KG1 (cell line): ENCODE measurements around the gene CD24.
"Not testable (repeated sequence)": the region's sequence is repeated elsewhere in the genome, so short reads cannot be mapped to it uniquely, and the experiment has no call there.

Source experiments
- DNase-seq: peaks from one replicate; lab custom pipeline; 2025; lab: John Stamatoyannopoulos, UW

The CD24 gene, protein sequence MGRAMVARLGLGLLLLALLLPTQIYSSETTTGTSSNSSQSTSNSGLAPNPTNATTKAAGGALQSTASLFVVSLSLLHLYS

DNA sequence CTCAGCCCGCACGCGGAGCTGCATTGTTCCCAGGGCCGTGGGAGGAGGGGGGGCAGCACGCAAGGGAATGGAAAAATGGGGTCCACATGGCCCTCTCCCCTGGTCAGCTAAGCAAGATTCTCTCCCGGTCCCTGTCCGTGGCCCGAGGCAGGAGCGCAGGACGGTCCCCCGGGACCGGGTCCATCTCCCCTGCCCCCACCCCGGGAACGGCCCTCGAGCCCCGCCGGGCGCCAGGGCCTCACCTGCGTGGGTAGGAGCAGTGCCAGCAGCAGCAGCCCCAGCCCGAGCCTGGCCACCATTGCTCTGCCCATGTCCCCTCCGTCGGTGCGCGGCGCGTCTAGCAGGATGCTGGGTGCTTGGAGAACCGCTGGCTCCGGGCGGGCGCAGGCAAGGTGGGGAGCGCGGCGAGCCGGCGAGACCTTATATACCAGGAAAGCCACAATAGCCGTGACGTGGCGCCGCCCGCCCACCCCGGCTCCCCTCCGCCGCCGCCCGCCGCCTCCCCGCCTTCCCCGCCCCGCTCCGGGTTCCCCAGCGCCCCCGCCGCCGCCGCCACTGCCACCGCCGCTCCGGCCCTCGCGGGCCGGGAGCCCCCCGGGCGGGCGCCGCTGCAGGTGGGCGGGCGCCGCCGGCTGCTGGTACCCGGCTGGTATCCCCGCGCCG lies at the start of gene CD24:
Gene CD24 (minus strand): TSS at position 394 of the 663 bp plus-strand sequence. CDS start 83 bp downstream, at position 311.
- DNase-seq = no peak

DNA sequence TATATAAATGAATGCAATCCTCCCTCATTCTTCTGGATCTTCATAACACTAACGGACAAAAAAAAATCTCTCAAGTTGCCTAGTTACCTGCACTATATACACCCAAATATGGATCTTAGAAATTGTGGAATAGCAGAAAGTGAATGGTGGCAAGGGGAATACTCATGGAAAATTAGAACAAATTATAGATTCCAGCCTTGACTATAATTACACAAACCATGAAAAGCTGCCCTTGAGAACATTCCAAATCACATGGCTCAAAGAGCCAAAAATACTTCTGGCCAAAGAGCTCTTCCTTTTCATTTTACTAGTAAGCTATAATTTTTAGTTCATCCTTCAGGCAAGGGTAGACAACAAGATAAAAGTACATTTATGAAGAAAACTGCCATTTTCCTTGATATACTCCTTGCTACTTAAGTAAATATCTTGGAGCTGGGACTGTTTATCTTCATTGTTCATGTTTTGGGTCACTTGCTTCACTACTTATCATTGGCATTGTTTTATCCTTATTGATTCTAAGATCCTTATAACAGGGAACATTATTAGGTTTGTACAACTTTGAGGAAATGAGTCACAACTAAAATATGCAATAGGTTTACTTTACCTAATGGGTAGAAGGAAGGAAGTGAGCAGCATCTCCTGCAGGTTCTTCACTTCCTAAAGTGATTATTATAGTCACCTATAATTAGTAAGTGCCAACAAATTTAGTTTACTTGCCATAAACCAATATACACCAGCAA lies 47.1 kb upstream of the CD24 start:
- no peak for DNase-seq

DNA sequence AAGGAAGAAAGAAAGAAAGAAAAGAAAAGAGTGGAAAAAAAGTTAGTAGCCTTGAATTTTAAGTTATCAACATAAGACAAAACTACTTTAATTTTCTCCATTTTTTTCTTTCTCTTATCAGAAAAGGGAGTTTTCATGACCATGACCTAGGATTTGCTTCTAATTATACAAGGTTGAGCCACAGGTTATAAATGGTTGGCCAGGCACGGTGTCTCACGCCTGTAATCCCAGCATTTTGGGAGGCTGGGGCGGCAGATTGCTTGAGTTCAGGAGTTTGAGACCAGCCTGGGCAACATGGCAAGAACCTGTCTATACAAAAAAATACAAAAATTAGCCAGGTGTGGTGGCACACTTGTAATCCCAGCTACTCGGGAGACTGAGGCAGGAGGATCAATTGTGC lies 45.7 kb upstream of the CD24 start:
- DNase-seq = no peak

DNA sequence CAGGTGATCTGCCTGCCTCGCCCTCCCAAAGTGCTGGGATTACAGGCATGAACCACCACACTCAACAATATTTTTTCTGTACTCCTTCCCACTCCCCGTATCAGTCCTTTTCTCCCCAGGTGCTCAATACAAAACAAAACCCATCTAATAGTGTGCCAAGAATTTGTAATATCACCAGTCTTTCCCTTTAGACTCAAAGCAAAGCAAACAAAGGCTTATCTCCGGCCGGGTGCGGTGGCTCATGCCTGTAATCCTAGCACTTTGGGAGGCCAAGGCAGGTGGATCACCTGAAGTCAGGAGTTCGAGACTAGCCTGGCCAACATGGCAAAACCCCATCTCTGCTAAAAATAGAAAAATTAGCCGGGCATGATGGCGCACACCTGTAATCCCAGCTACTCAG lies 45.1 kb upstream of the CD24 start:
- not testable (repeated sequence) for DNase-seq

DNA sequence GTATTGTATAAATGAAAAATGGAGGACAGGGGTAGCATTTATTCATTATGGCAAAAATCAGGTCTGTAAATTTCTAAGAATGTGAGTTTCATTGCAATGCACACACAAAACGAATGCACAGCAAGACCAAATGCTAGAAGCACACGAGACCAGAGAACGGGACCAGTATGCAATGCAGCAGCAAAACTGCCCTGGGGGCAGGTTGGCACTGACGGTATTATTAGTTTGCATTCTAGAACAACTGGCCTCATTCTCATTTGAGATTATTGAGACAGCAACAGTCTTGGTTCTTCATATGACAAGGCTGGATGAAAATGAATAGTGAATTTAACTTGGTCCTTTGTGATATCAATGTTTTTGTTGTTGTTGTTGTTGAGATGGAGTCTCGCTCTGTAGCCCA lies 44.5 kb upstream of the CD24 start:
- no peak for DNase-seq

DNA sequence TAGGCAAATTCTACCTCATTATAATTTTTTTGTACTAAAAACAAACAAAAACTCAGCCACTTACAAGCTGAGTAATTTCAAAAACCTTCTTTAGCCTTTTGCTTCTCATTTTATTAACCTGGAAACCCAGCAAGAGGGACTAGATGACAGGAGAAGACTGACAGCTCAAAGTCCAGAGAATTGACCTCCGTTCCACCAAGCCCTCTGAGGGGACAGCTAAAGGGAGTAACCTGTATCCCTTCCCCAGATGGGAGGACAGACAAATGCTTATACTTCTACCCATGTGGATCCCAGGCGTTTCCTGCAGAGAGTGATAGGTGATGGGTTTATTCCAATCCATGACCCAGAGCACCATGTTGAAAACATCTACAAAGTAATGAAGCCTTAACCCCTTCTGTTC lies 35.0 kb upstream of the CD24 start:
- DNase-seq = no peak

DNA sequence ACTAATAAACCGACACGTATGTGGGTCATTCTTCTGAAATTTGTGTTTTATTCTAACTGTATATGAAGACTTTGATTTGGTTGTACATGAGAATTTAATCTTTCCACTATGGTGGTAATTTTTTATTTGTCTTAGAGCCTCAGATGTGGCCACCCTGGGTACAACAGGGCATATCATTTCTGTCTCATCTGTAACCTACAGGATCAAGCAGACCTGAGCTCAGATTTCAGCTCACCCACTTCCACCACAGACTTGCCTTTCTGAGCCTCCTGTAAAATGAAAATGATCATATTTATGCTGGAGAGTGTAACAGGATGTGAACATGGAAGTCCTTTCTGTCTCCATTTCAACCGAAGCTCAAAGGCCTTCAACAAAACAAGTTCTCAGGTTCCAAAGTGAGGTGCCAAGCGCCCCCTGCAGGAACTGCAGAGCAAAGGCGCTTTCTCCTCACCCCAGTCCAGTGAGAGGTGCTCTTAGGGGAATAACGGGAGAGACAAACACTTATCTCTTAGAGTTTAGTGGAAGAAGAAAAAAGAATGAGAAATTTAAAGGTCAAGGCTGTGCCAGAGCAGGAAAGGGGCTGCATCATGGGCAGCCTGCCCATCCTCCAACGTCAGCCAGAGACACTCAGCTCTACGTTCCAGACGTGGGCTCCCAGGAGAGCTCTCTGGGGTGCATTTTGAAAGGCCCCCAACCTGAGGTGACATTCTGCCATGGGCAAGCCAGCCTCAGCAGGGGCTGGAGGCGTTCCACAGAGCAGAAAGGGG lies 23.0 kb upstream of the CD24 start:
- peak; percentile 21 for DNase-seq

DNA sequence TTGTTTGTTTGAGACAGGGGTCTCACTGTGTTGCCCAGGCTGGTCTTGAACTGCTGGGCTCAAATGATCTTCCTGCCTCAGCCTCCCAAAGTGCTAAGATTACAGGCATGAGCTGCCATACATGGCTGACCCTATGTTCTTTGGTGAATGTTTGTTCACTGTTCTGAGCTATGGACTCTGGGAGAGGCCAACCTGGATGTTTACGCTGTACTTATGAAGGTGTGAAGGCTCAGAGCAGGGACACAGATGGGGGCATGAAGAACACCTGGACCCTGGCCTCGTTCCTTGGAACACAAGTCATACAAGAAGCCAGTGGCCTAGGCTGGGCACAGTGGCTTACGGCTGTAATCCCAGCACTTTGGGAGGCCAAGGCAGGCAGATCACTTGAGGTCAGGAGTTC lies 21.1 kb upstream of the CD24 start:
- no peak for DNase-seq

DNA sequence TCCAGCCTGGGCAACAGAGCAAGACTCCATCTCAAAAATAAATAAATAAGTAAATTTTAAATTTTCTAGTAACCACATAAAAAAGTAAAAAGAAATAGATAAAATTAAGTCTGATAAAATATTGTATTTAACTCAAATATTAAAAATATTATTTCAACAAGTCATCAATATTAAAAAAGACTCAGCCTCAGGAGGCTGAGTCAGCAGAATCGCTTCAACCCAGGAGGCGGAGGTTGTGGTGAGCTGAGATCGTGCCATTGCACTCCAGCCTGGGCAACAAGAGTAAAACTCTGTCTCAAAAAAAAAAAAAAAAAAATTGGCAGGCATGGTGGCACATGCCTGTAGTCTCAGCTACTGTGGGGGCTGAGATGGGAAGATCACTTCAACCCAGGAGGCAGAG lies 15.2 kb upstream of the CD24 start:
- not testable (repeated sequence) for DNase-seq

DNA sequence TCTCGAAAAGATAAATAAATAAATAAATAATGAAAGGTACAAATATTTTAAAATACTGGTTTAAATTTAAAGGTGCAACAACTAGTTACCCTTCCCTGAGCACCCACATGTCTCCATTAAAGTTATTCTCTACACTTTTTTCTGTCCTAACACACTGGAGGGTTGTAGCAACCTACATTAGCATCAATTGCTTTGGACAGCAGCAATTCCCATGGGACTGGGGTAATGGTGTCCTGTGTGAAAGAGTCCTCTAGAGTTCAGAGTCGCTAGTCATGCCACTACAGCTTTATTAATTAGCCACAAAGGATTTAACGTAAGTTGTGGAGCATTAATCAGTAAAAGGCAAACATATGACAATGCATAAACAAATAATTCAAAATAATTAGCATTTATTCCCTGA lies 14.1 kb upstream of the CD24 start:
- DNase-seq = no peak

DNA sequence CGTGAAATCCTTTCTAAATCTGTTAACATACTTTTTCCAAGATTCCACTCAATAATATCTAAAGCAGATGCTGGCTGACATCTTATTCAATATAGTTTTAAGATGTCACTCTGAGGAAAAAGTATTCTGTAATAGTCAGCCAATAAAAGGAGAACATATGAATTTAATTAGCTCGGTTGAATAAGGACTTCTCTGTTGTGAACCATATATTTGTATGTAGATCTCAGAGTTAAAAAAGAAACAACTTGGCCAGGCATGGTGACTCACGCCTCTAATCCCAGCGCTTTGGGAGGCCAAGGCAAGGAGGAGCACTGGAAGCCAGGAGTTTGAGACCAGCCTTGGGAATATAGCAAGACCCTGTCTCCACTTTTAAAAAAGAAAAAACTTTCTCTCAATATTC lies 7.4 kb upstream of the CD24 start:
- DNase-seq = no peak

DNA sequence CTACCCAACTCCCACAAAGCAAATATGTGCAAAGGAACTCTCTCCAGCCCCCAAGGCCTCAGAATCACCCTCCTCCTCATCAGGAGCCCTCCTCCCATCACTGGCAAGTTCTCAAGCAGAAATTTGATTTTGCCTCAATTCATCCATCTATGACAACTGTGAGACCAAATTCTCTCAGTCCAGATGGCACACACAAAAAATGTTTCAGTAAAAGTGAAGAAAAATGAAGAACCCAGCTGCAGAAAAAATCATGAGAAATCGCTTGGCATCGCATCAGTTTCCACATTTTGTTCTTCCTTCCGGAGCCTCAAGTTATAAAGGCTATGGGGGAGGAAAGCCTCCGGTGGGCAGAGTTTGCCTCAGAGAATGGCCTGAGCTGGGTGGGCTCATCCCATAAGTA lies 6.4 kb upstream of the CD24 start:
- no peak for DNase-seq

DNA sequence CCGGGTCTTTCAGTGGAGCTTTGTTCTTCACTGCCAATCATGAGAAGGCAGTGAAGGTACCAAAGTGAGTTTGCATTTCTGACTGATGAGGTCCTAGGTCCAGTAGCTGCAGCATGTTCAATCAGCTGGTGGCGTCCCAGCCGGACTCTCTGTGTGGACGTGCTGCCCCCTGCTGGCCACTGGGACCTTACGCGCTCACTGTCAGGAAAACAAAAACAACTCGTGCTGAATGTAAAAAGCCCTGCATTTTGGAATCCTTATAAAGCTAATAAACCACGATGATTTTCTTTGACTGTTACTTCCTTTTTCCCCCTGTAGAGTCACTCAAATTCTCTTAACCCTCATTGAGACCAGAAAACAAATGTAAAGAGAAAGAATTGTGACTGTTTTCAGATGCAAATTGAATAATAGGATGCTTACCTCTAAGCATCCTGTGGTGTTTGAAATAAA lies 4.9 kb upstream of the CD24 start:
- peak; percentile 37 for DNase-seq

DNA sequence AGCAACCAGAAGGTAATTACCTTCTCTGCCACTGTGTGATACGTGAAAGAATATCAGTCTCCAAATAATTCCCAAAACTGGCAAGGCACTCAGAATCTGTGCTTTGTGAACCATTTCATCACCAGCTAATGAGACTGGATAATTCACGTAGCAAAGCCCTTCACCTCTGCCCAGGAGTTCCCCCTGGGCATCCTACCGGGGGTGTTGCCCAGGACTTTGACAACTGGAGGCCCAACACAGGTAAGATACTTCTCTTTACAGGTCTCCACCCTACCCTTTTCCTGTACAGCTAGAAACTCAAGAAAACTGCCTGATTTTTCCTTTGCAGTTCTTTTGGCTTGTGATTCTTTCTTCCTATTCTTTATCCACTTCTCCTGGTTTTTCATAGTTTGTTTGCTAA lies 2.7 kb upstream of the CD24 start:
- DNase-seq = no peak

DNA sequence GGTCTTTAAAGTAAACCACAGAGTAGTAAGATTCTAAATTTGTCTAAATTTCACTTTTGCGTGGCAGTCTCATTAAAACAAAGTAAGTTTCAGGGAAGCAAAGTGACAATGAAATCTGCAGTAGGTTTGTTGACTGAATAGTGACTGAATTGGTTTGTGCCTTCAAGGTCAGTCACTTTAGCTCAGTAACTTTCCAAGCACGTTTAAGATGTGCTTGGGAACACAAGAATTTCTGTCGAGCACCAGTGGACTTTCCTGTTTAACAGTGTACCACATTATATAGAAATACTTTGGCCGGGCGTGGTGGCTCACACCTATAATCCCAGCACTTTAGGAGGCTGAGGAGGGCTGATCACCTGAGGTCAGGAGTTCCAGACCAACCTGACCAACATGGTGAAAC lies 1.7 kb upstream of the CD24 start:
- no peak for DNase-seq

DNA sequence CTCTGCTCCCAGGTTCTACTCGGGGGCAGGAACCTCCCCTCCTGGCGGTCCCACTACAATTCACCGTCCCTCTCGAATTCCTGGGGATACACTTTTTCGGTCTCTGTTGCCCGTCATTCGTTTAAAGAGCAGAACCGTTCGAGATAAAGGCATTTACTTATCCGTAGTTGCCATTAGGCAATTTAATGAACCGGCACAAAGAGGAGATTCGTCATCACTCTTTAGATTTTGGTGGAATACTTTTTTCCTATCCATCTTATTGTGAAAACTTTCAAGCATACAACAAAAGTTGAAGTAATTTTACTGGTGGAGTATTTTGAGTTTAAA lies 1.2 kb upstream of the CD24 start:
- DNase-seq = no peak

DNA sequence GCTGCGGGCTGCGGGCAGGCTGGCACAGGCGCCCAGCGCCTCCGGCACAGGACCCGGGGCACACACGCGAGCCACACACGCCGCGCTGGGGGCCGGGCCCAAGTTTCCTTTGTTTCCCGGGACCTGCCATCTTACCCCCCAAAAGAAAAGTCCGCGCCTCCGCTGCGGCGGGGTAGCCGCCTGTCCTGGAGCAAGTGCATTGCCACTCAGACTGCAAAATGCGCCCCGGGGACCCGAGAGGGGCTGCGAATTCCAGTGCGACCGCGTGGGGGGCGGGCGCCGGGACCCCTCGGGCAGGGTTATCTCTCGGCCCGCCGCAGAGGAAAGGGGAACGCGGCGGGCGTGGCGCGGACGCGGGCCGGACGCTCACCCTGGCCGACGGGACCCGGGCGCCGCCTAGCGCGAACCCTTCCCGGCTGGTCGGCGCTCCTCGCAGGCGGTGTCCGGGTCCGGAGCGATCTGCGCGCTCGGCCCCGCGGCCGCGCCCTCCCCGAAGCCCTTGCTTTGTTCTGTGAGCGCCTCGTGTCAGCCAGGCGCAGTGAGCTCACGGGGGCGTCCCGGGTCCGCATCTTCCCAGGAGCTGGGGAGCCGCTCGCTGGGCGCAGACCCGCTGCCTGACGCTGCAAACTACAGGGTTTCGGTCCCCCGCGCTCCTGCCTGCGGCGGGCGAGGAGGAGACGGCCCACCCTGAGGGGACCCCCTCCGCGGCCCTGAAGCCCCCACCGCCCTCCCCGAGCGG lies 639 bp upstream of the CD24 start:
- DNase-seq = no peak

DNA sequence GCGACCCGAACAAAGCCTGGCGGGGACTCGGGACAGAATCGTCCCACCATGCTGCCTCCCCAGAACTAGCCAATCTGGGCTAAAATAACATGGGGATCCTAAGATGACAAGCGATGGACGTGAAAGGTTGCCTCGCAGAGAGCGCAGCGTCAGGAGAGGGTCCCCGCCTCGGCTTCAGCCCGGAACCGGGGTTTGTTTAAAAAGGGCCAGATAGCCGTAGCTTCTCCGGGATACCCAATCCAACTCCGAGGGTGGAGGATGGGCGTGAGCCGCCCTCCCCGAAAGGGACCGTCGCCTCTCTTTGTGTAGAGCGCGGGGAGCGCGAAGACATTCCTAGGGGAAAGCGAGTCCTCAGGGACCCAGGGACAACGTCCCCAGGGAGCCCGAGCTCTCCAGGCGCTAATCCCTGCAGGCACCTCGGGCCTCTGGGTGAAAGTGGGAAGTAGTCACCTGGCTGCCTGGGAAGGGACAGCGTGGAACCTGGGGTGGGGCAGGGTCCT lies 643 bp downstream of the CD24 start:
- no peak for DNase-seq

DNA sequence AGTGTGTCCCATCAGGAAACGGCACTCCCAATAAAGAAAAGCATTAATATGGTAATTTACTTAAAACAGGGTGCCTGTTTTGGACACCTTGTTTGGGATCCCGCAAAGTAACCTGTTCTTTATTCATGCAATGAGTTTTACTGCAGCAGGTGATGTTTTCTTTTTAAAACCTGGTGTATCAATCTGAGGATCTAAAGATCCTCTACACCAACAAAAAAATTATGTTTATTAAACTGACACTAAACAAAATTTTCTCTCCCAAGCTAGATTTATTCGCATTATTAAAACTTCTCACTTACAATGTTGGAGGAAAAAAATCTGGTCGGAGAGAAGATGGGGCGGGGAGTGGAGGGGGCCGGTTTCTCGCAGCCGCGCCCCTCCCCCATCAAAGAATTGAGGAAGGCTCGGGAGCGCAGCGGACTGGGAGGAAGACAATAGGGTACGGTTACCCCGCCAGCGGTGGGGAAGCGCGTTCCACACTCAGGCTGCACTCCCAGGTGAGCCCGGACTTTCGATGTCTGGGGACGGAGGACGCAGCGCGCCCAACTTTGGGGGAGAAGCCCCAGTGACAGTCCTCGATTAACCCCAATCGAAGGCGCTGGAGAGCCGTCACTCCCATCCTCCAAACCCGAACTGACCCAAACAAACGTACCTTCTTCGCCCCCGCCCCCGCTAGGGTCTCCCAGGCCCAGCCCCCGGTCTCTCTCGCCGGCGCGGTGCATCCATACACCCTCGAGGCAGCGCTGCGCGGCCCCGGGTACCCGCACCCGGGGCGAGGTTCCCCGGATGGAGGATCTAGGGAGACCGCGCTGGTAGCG lies 1.3 kb downstream of the CD24 start:
- no peak for DNase-seq

DNA sequence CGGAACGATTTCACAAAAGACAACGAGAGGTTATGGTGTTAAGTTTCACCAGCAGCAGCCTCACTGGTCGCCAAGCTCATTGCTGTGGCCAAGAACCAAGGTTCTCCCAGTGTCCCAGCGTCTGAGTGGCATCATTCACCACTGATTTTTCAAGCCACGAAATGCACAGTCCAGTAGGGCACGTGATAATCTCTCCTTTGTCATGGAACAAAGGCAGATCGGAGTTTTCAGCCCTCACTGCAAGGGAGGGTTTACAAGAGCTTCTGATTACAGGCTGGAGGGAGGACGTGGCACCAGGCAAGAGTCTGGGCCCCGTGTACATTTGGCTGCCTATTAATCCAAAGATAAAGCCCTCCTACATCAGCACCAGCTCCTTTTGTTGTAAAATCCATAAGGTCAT lies 2.0 kb downstream of the CD24 start:
- DNase-seq = no peak

DNA sequence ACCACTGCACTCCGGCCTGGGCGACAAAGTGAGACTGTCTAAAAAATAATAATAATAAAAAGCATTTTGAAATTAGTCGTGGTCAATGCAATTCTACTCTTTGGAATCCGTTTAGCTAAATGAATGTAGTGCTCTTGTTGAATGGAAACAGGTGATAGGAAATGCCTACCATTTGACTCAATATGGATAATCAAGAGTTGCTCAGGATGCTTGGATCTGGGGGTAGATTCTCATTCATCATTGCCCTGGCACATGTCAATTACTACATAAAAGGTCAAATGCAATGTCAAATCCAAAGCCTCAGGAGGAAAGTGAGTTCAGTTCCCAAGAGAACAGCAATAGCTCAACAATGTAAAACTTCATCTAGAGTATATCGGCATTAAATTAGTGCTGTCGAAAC lies 3.8 kb downstream of the CD24 start:
- DNase-seq = not testable (repeated sequence)
